Omental fat pad (tissue), 4 donors: ENCODE measurements around the gene SORD. TPM values are rescaled to one million over a fixed set of nuclear protein-coding genes. Genes with fewer than 3 reads are reported as not detected.

ENCODE experiments used
- ATAC-seq: fragments of 150-250 bp; one replicate; pipeline ENCODE4 v1.9.1; 2016; ENCODE audit warnings: mild to moderate bottlenecking, moderate library complexity; ENCODE audit not compliant: low FRiP score
- DNase-seq: peaks from one replicate; pipeline ENCODE4 v3.0.0-alpha.2; 2019; ENCODE audit warnings: low spot score
- total RNA-seq, 4 donors: library from RNA; depleted of rRNA; stranded (reverse); fragments of >200 nt; gene quantifications; one replicate each; pipeline ENCODE4 v1.1.0, GENCODE V29; 2016
- TF ChIP-seq, protein P1 (sequence below), 3 donors: fragments of 450-650 bp; IDR thresholded peaks; one replicate each; pipeline ENCODE4 v1.5.1; 2016 to 2017; ENCODE audit warnings: antibody characterized with exemption in 3 of 3, mild to moderate bottlenecking in 3 of 3, moderate library complexity in 2 of 3

The SORD gene
- total RNA-seq, 4 donors from 2014 or later, result 4.9 to 12.2 (median 6.7) TPM

DNA sequence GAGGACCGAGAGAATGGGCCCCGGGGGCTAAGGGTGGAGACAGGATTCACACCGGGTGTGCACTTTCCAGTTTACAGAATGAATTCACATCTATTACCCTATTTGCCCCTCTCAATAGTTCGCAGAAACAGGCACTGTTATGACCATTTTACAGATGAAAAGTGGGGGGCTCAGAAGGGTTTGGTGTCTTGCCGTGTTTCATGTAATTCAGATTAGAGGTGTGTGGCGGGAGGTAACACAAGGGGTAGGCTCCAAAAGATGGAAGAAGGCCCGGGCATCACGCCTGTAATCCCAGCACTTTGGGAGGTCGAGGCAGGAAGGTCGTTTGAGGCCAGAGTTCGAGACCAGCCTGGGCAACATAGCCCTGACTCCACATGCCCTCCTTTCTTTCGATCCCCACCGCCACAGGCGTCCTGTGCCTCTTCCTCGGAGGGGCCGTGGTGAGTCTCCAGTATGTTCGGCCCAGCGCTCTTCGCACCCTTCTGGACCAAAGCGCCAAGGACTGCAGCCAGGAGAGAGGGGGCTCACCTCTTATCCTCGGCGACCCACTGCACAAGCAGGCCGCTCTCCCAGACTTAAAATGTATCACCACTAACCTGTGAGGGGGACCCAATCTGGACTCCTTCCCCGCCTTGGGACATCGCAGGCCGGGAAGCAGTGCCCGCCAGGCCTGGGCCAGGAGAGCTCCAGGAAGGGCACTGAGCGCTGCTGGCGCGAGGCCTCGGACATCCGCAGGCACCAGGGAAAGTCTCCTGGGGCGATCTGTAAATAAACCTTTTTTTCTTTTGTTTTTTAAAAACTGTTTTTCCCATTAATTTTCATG lies 94.5 kb downstream of the SORD start:
- TF ChIP-seq, protein P1, sequence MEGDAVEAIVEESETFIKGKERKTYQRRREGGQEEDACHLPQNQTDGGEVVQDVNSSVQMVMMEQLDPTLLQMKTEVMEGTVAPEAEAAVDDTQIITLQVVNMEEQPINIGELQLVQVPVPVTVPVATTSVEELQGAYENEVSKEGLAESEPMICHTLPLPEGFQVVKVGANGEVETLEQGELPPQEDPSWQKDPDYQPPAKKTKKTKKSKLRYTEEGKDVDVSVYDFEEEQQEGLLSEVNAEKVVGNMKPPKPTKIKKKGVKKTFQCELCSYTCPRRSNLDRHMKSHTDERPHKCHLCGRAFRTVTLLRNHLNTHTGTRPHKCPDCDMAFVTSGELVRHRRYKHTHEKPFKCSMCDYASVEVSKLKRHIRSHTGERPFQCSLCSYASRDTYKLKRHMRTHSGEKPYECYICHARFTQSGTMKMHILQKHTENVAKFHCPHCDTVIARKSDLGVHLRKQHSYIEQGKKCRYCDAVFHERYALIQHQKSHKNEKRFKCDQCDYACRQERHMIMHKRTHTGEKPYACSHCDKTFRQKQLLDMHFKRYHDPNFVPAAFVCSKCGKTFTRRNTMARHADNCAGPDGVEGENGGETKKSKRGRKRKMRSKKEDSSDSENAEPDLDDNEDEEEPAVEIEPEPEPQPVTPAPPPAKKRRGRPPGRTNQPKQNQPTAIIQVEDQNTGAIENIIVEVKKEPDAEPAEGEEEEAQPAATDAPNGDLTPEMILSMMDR (IDR thresholded peaks at IDR 0.05), result no peak
- peak; percentile 10 for ATAC-seq
- no peak for DNase-seq

- TF ChIP-seq, protein P1 (IDR thresholded peaks at IDR 0.05), result peak in 2 of 3 donors; percentile 7 to 75
- DNase-seq (peak; percentile 63), ATAC-seq (peak; percentile 94)
These were observed 95.2 kb downstream of the SORD start for GRCh38 chr15:45118131-45118588.

GRCh38 chr15:45118996-45119395 lies 96.0 kb downstream of the SORD start:
- ATAC-seq, result no peak
- TF ChIP-seq, protein P1 (IDR thresholded peaks at IDR 0.05), result no peak
- no peak for DNase-seq

GRCh38 chr15:45120081-45120972 lies 97.3 kb downstream of the SORD start:
- DNase-seq, result no peak
- no peak for ATAC-seq
- TF ChIP-seq, protein P1 (IDR thresholded peaks at IDR 0.05), result no peak

GRCh38 chr15:45121020-45121419 lies 98.0 kb downstream of the SORD start:
- TF ChIP-seq, protein P1 (IDR thresholded peaks at IDR 0.05), result no peak
- ATAC-seq (no peak), DNase-seq (no peak)

DNA sequence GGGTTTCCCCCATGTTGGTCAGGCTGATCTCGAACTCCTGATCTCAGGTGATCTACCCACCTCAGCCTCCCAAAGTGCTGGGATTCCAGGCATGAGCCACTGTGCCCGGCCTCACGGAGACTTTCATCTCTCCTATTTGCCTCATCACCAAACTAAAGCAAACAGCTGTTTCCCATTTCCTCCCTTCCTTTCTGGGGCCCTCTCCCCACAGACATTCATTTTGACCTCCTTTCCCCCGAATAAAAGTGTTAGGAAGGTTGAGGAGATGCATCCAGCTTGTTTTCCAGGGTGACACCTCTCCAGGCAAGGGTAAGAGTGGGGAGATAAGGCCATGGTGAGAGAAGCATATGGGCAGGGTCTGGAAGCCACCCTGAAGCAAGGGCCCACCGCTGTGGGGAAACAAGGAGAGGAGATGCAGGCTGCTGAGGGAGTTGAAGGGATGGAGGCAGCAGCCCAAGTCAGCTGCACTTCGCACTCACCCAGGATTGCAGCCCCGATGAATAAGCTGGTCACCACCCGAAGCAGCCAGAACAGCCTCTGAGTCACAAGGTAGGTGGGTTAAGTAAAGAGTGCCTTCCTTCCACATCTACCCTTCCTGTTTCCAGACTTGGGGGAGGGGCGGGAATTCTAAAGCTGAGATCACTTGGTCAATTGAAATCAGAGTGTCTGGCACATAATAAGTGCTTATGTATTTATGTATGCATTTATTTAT lies 98.9 kb downstream of the SORD start:
- DNase-seq (no peak), ATAC-seq (no peak)
- TF ChIP-seq, protein P1 (IDR thresholded peaks at IDR 0.05), result no peak
